ENCODE measurements around the gene FDXR.

GRCh38 chr17:74892013-74892841 is 19.4 kb upstream of the FDXR start:
- TF ChIP-seq YY1 (IDR thresholded peaks at IDR 0.05; ENCODE audit: insufficient read depth, insufficient read length): no peak
- no peak for TF ChIP-seq ZNF274 (IDR thresholded peaks at IDR 0.05; ENCODE audit: low read depth, low read length)
- TF ChIP-seq SUZ12 (IDR thresholded peaks at IDR 0.05; ENCODE audit: extremely low read depth, insufficient read depth, insufficient read length): no peak
